ENCODE results near the gene MYO15A.

DNA sequence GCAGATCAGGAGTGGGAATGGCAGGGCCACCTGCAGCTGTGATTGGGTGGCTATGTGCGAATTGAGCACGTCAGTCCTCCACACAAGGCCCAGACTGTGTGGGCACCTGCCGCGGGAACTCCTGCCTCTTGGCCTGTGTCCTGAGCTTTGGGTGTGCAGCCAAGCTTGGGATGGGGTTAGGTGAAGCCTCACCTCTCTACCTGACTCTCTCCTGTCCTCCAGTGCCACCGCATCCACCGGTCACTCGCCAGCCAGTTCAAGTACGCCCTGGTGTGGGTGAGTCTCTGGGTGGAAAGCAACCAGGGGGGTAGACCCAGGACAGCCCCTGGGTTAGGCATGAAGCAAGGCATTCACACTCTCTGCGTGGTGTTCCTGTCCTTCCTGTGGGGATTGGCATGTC, 2.3 kb upstream of the MYO15A start:
- TF ChIP-seq YY1 (IDR thresholded peaks at IDR 0.05; ENCODE audit: insufficient read depth, insufficient read length) (no peak), ZNF274 (IDR thresholded peaks at IDR 0.05; ENCODE audit: low read depth, low read length) (no peak)
